ENCODE results near the gene APC2.

DNA sequence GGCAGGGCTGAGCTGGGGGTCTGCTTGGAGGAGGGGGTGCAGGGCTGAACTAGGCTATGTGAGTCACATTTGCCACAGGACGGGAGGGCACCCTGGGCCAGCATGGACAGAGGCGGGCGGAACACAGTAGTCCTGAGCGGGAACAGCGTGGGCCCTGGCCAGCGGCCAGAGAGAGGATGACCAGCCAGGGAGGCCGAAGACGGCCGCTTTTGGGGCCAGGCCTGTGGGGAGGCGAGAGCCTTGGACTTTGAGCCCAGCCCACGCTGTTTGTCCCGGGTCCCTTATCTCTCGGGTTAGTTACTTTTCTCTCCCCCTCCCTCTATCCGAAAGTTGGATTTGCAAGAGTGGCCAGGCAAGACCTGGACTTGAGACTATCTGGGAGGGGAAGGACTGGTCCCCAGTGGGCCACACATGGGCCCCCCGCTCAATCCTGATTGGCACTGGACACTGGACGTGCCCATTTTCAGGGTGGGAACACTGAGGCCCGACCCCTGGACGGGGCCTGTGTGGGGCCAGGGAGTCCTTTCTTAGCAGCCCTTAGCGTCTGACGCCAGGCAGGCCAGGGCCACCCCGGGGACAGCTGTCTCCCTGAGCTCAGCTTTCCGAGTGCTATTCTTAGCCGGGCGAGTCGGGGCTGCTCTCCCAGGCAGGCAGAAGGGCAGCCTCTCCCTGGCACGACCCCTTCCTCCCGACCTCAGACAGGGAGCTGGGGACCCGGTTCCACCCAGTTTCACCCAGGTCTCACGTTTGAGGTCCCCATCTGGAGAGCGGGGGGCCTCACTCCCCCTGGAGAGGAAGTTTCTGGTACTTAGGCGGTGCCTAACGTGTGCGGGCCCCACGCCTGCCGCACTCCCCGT is 49.4 kb upstream of the APC2 start:
- TF ChIP-seq, protein P1, sequence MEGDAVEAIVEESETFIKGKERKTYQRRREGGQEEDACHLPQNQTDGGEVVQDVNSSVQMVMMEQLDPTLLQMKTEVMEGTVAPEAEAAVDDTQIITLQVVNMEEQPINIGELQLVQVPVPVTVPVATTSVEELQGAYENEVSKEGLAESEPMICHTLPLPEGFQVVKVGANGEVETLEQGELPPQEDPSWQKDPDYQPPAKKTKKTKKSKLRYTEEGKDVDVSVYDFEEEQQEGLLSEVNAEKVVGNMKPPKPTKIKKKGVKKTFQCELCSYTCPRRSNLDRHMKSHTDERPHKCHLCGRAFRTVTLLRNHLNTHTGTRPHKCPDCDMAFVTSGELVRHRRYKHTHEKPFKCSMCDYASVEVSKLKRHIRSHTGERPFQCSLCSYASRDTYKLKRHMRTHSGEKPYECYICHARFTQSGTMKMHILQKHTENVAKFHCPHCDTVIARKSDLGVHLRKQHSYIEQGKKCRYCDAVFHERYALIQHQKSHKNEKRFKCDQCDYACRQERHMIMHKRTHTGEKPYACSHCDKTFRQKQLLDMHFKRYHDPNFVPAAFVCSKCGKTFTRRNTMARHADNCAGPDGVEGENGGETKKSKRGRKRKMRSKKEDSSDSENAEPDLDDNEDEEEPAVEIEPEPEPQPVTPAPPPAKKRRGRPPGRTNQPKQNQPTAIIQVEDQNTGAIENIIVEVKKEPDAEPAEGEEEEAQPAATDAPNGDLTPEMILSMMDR (IDR thresholded peaks at IDR 0.05): no peak
- TF ChIP-seq EZH2 (IDR thresholded peaks at IDR 0.05; ENCODE audit: borderline replicate concordance, insufficient read depth, low read depth, low read length, poor library complexity, severe bottlenecking): no peak
